GM19395 (cell line): ENCODE measurements around the gene BCL2L12.
"Not testable (repeated sequence)": the region's sequence is repeated elsewhere in the genome, so short reads cannot be mapped to it uniquely, and the experiment has no call there.

Source experiments
- ATAC-seq: cut with Tn5 transposase; IDR thresholded peaks from one replicate; pipeline ENCODE4 v1.9.1; 2021; ENCODE audit warnings: mild to moderate bottlenecking, moderate library complexity; ENCODE audit not compliant: unreplicated experiment

The BCL2L12 gene

DNA sequence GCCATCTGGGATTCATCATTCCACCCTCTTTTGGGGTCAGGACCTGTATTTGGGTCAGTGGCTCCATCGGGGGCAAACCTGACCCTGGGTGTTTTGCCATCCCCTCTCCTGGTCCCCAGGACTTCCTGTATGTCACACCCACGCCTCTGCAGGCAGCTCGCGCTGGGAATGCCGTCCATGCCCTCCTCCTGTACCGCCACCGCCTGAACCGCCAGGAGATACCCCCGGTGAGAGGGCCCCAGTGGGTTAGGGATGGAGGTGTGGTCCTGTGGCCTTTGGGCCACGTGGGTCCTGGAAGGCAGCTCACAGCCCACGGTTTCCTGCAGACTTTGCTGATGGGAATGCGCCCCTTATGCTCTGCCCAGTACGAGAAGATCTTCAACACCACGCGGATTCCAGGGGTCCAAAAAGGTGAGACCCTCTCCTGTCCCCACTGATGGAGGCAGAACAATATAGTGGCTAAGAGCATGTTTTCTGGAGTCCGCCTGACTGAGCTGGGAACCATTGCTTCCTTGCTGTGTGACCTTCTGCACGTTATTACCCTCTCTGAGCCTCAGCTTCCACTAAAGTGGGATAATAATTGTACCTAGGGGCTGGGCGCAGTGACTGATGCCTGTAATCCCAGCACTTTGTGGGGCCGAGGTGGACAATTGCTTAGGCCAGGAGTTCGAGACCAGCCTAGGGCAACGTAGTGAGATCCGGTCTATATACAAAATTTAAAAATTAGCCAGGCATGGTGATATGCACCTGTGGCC is 39.3 kb downstream of the BCL2L12 start:
- ATAC-seq, result no peak

DNA sequence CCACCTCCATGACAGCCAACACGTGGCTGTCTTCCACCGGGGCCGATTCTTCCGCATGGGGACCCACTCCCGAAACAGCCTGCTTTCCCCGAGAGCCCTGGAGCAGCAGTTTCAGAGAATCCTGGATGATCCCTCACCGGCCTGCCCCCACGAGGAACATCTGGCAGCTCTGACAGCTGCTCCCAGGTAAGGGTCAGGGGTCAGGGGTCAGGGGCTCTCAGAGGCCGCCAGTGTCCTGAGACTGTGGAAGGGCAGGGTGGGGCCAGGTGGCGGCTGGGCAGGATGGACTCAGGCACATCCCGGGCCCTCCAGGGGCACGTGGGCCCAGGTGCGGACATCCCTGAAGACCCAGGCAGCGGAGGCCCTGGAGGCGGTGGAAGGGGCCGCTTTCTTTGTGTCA is 40.2 kb downstream of the BCL2L12 start:
- ATAC-seq, result no peak

DNA sequence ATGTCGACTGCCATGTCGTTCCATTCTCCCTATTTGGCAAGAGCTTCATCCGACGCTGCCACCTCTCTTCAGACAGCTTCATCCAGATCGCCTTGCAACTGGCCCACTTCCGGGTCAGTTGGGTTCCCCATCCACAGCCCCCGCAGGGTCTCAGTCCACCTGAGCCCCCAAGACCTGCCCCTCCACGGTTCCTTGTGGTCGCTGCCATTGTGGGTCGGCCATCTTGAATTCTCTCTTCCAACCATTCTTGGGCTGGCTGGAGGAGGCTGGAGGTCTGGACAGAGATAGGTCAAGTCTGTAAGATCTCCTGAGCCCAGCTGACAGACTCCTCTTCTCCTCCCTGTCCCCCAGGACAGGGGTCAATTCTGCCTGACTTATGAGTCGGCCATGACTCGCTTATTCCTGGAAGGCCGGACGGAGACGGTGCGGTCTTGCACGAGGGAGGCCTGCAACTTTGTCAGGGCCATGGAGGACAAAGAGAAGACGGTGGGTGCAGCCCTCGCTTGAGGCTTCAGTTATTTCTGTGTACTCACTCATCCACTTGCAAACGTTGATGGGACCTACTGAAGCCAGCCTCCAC is 44.7 kb downstream of the BCL2L12 start:
- no peak for ATAC-seq

DNA sequence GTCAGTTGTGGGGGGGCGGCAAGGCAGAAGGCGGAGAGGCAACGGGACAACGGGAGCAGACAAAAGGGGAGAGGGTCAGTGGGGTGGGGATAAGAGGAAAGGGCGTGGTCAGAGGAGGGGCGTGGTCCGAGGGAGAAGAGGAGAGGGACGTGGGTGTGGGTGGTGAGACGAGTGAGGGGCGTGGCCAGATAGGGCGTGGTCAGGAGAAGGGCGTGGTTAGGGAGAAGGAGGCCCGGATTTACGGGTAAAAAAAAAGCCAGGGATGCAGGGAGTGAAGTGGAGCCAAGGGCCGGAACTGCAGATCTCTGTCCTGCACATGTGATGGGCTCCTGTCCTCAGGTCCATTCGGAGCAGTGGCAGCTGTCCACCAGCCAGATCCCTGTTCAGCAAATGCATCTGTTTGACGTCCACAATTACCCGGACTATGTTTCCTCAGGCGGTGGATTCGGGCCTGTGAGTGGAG is 46.7 kb downstream of the BCL2L12 start:
- no peak for ATAC-seq

DNA sequence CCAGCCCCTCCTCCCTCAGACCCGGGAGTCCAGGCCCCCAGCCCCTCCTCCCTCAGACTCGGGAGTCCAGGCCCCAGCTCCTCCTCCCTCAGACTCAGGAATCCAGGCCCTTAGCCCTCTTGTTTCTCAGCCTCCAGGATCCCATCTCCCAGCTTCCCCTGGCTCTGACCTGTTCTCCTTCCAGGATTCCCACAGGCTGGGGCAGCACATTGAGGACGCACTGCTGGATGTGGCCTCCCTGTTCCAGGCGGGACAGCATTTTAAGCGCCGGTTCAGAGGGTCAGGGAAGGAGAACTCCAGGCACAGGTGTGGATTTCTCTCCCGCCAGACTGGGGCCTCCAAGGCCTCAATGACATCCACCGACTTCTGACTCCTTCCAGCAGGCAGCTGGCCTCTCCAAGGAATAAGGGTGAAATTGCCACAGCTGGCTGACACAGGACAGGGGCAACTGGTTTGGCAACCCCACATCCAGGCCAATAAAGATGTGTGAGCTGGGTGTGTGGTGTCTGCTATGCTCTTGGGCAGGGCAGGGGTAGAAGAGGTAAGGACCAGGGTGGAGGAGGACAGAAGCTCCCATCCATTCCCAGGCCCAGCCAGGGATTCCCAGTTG is 47.6 kb downstream of the BCL2L12 start:
- no peak for ATAC-seq

DNA sequence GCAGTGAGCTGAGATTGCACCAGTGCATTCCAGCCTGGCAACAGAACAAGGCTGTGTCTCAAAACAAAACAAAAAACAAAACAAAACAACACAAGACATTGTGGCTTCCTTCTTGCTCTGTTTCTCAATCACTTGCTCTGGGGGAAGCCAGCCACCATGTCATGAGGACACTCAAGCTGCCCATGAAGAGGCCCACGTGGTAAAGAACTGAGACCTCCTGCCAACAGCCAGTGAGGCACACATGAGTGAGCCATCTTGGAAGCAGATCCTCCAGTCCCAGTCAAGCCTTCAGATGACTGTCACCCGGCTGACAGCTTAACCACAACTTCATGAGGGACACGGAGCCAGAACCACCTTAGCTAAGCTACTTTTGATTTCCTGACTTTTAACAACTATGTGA is 50.4 kb downstream of the BCL2L12 start:
- no peak for ATAC-seq

DNA sequence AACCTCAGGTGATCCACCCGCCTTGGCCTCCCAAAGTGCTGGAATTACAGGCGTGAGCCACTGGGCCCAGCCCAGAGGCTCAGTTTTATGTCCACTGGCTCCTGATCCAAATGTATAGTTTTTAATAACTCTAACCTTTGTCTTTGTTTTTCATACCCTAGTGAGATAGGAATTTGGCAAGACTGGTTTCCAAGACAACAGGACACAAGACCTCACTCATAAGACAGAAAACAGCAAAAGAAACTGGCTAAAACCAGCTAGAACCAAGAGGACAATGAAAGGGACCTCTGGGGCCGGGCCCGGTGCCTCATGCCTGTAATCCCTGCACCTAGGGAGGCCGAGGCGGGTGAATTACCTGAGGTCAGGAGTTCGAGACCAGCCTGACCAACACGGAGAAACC is 52.8 kb downstream of the BCL2L12 start:
- ATAC-seq, result no peak

DNA sequence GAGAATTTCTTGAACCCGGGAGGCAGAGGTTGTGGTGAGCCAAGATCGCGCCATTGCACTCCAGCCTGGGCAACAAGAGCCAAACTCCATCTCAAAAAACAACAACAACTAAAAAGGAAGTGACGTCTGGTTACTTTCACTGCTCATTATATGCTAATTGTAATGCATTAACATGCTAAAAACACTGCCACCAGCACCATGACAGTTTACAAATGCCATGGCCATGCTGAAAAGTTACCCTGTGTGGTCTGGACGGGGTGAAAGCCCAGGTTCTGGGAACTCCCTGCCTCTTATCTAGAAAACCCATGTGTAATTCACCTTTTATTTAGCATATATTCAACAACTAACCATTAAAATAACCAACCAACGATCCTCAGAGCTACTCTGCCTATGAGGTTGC is 53.3 kb downstream of the BCL2L12 start:
- ATAC-seq, result no peak

DNA sequence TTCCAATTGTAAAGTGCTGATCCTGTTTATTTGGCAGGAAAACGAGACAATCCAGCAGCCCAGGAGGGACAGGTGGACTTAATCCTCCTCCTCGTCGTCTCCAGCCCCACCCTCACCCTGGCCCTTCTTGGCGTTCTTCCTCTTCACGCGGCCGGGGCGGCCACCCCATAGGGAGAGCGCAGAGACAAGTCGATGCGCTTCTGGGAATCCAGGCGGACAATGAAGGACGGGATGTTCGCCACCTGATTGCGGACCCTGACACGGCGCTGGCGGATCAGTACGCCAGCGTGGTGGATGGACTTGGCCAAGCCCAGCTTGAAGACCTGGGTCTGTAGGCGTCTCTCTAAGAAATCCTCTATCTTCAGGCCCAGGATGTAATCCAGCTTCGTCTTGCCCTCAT is 53.7 kb downstream of the BCL2L12 start:
- not testable (repeated sequence) for ATAC-seq
